K562 (cell line): ENCODE data around the gene DPM1. TPM values are rescaled to one million over a fixed set of nuclear protein-coding genes. Genes with fewer than 3 reads are reported as not detected.
A peak's percentile ranks its signal among the peaks of the same experiment; 100 is the strongest.

Experiments used
- ATAC-seq: fragments of 200-7000 bp; cut with Tn5 transposase; 3 replicates; pipeline ENCODE4 v1.9.1; 2020; ENCODE audit warnings: moderate library complexity
- BruUV-seq: library from RNA; stranded (reverse); fragments of 400-500 nt; replicated peaks from 2 replicates; lab custom pipeline; 2021; lab: Mats Ljungman, UMichigan
- CTCF ChIA-PET: fragments of 300-600 bp; formaldehyde crosslinking; extraction: SDS; loops from one replicate; lab custom pipeline; 2021; ENCODE audit warnings: low intra/inter-chr PET ratio; lab: Yijun Ruan, JAX
- POLR2A ChIA-PET: fragments of 300-600, 350-650 bp; sonication (Branson Sonifier 250); formaldehyde crosslinking; extraction: SDS; loops from one replicate; lab custom pipeline; 2021; ENCODE audit warnings: antibody characterized with exemption, inconsistent platforms; lab: Yijun Ruan, JAX
- DNase-seq, 4 experiments: peaks; one replicate each; pipeline versions ENCODE4 v3.0.0 to v3.0.0-alpha.2; 2011 to 2018; ENCODE audit warnings: low spot score in 3 of 4, mixed read lengths in 3 of 4; ENCODE audit errors: extremely low read depth in 1 of 4
- FAIRE-seq: peaks from 2 replicates; lab custom pipeline; 2011; peaks lifted over from hg19 to GRCh38; lab: Jason Lieb, UNC
- H2AFZ ChIP-seq: 2 replicates; pipeline ENCODE4 v1.6.0; 2011; ENCODE audit warnings: low read depth, low read length, control low read depth, inconsistent platforms
- H3K27ac ChIP-seq: fragments of 200-600 bp; 3 replicates; pipeline ENCODE4 v1.8.0; 2011; ENCODE audit warnings: low read depth, mild to moderate bottlenecking, control low read depth, inconsistent platforms, low read length, moderate library complexity, mixed read lengths; ENCODE audit errors: extremely low read depth
- H3K27me3 ChIP-seq, 2 experiments: fragments of 300-600 bp in 1 of 2; 2 replicates in 1 of 2; 3 replicates in 1 of 2; pipeline versions ENCODE4 v1.6.0 to v1.8.0; 2011; ENCODE audit warnings: inconsistent platforms in 2 of 2, low read length in 2 of 2, mild to moderate bottlenecking in 1 of 2, mixed read lengths in 1 of 2, moderate library complexity in 1 of 2; ENCODE audit not compliant: control insufficient read depth in 2 of 2, insufficient read depth in 2 of 2
- H3K36me3 ChIP-seq: fragments of 300-600 bp; 3 replicates; pipeline ENCODE4 v1.8.0; 2011; ENCODE audit warnings: mild to moderate bottlenecking, low read length, inconsistent platforms; ENCODE audit not compliant: control insufficient read depth, insufficient read depth
- H3K4me1 ChIP-seq, 2 experiments: fragments of 200-600 bp in 1 of 2; replicated peaks in 1 of 2; 2 replicates in 1 of 2; 3 replicates in 1 of 2; pipeline versions ENCODE4 v1.5.1 to v1.8.0; 2011; ENCODE audit warnings: inconsistent platforms in 2 of 2, low read length in 2 of 2, mild to moderate bottlenecking in 1 of 2, mixed read lengths in 1 of 2, moderate library complexity in 1 of 2; ENCODE audit not compliant: control insufficient read depth in 2 of 2, insufficient read depth in 2 of 2
- H3K4me2 ChIP-seq: 2 replicates; pipeline ENCODE4 v1.6.1; 2011; ENCODE audit warnings: low read length, control low read depth, inconsistent platforms, mixed read lengths; ENCODE audit not compliant: insufficient read depth
- H3K4me3 ChIP-seq: fragments of 200-600 bp; sonication (generic), shearing (Covaris generic); 2 replicates; pipeline ENCODE4 v1.5.1; 2016; ENCODE audit warnings: control low read depth, inconsistent platforms
- H3K79me2 ChIP-seq: fragments of 200-600 bp; 3 replicates; pipeline ENCODE4 v1.8.0; 2011; ENCODE audit warnings: low read length, inconsistent platforms; ENCODE audit not compliant: control insufficient read depth, insufficient read depth
- H3K9ac ChIP-seq, 2 experiments: 2 replicates each; pipeline versions ENCODE4 v1.6.0 to v1.6.1; 2011; ENCODE audit warnings: low read depth in 2 of 2, low read length in 2 of 2, control low read depth in 1 of 2, inconsistent platforms in 1 of 2, mild to moderate bottlenecking in 1 of 2, mixed read lengths in 1 of 2; ENCODE audit not compliant: insufficient read depth in 1 of 2
- H3K9me1 ChIP-seq: one replicate; pipeline ENCODE4 v1.6.0; 2011; ENCODE audit warnings: inconsistent platforms, mild to moderate bottlenecking, low read length, moderate library complexity; ENCODE audit not compliant: control insufficient read depth, insufficient read depth
- H3K9me3 ChIP-seq: replicated peaks from 2 replicates; pipeline ENCODE4 v1.5.1; 2011; ENCODE audit warnings: low read depth, low read length, inconsistent platforms; ENCODE audit not compliant: control insufficient read depth, insufficient read depth
- H4K20me1 ChIP-seq: replicated peaks from 2 replicates; pipeline ENCODE4 v1.6.1; 2011; ENCODE audit warnings: low read length, inconsistent platforms, mixed read lengths; ENCODE audit not compliant: control insufficient read depth, insufficient read depth
- ARNT ChIP-seq, 2 experiments: fragments of 450-650 bp; IDR thresholded peaks; 2 replicates each; pipeline ENCODE4 v1.6.1; 2016; ENCODE audit warnings: mild to moderate bottlenecking in 1 of 2
- ATF7 ChIP-seq: fragments of 450-650 bp; IDR thresholded peaks from 2 replicates; pipeline ENCODE4 v1.7.1; 2014; ENCODE audit warnings: mild to moderate bottlenecking, moderate library complexity
- DNMT1 ChIP-seq: fragments of 450-650 bp; IDR thresholded peaks from 2 replicates; pipeline ENCODE4 v1.6.1; 2016; ENCODE audit warnings: antibody characterized with exemption, mild to moderate bottlenecking
- ELF4 ChIP-seq: fragments of 450-650 bp; formaldehyde crosslinking; IDR thresholded peaks from 2 replicates; pipeline ENCODE4 v1.4.0; 2022; ENCODE audit warnings: missing genetic modification characterization
- PML ChIP-seq: IDR thresholded peaks from 2 replicates; pipeline ENCODE4 v1.6.1; 2012; ENCODE audit warnings: low read length, inconsistent platforms
- POLR2AphosphoS2 ChIP-seq: IDR thresholded peaks from 2 replicates; pipeline ENCODE4 v1.6.1; 2012; ENCODE audit warnings: low read length, improper control_type of control experiment
- ZC3H11A ChIP-seq: IDR thresholded peaks from 2 replicates; pipeline ENCODE4 v1.6.1; 2012; ENCODE audit warnings: low read depth, low read length, improper control_type of control experiment
- ZNF217 ChIP-seq: sonication (generic); formaldehyde crosslinking; IDR thresholded peaks from 2 replicates; pipeline ENCODE4 v1.8.0; 2022; ENCODE audit warnings: mild to moderate bottlenecking, missing genetic modification reagents
- ZNF41 ChIP-seq: fragments of 250-450 bp; sonication (Bioruptor Pico); conservative IDR thresholded peaks from 2 replicates; pipeline ENCODE4 v1.4.0; 2020; ENCODE audit warnings: mild to moderate bottlenecking
- WGBS: fragments of 100-300 bp; shearing (Covaris generic); methylation state at CpG from one replicate; pipeline ENCODE4 v1.1.6; 2016; ENCODE audit warnings: low coverage, mixed read lengths; ENCODE audit not compliant: insufficient coverage; ENCODE audit errors: missing lambda C conversion rate; 5-methylcytosine and 5-hydroxymethylcytosine counted together
- in situ Hi-C: fragments of 300-500 bp; cut with MboI; formaldehyde crosslinking; loops from 4 replicates; pipeline ENCODE4 v1.15.0; 2018; ENCODE audit warnings: inconsistent platforms, mixed read lengths
- intact Hi-C: fragments of 100-400 bp; cut with micrococcal nuclease; formaldehyde crosslinking; loops from 2 replicates; pipeline ENCODE4 v1.14.2; 2022
- polyA plus RNA-seq, 8 experiments: library from polyadenylated mRNA; depleted of rRNA in 4 of 8; stranded (reverse) in 5 of 8; unstranded in 3 of 8; fragments of >200 nt; fragmentation: Nextera tagmentation in 2 of 8; fragmentation: Illumina TruSeq in 1 of 8; extraction: Ambion mirVana in 2 of 8; extraction: Trizol in 1 of 8; gene quantifications; 2 replicates each; pipeline versions ENCODE4 v1.2.1 to v1.2.3, GENCODE V29; 2011 to 2014; ENCODE audit warnings: inconsistent platforms in 1 of 8, missing spikeins in 1 of 8
- total RNA-seq, 7 experiments: library from RNA; depleted of rRNA in 6 of 7; stranded (reverse); fragments of >200 nt in 6 of 7; fragmentation: Illumina TruSeq in 2 of 7; extraction: Trizol in 2 of 7; gene quantifications; 2 replicates each; pipeline versions ENCODE4 v1.2.1 to v1.2.3, GENCODE V29; 2011 to 2021; ENCODE audit warnings: low replicate concordance in 1 of 7

DPM1 gene
- total and polyA plus RNA-seq, 9 of the 15 experiments (the other 6 are each of a cell fraction or from before 2014, with no cell fraction given): 75.2 to 190 (median 153) TPM

- H3K9me3 ChIP-seq: no peaks in the 10 kb centered on the region
- intact Hi-C loops: no loop called here
- FAIRE-seq: no peak
- H3K9ac ChIP-seq: no peak overlapping the region
- TF ChIP-seq ARNT (IDR thresholded peaks at IDR 0.05): no peak
- peak; percentile 77; the same call in 1 of the 2 replicates for TF ChIP-seq POLR2AphosphoS2
- TF ChIP-seq ATF7: no peak
- no peak for TF ChIP-seq ZNF41 (CRISPR knock-in tag)
- TF ChIP-seq PML: no peak
- no peak for TF ChIP-seq DNMT1
- no peak for TF ChIP-seq ELF4 (CRISPR knock-in tag)
- no peak for TF ChIP-seq ZC3H11A
- TF ChIP-seq ZNF217 (CRISPR knock-in tag): no peak
- no TSS peak for BruUV-seq
- POLR2A ChIA-PET: interaction anchor here (1.9 kb wide), 1 partner anchor 20 kb away, joined by 4 read pairs; no protein-coding TSS in a partner anchor
- no peak for DNase-seq
- H3K9me1 ChIP-seq: no peaks in the 10 kb centered on the region
- no peak overlapping the region for H3K4me3 ChIP-seq
- no peaks in the 10 kb centered on the region for H3K4me1 ChIP-seq
- H3K27ac ChIP-seq: no peak overlapping the region
- peaks cover 84% of the 10 kb centered on the region for H3K36me3 ChIP-seq
- no peak for ATAC-seq
- in situ Hi-C loops: no loop called here
- CTCF ChIA-PET: no interaction called here
- H4K20me1 ChIP-seq: peaks cover 6% of the 10 kb centered on the region; the same call in 1 of the 2 replicates
- H3K79me2 ChIP-seq: 0 out of 3 replicates have a peak, but pooled peaks cover 4% of the 10 kb centered on the region
- H2AFZ ChIP-seq: no peak overlapping the region
- H3K4me2 ChIP-seq: no peak overlapping the region
- 95% methylated on average over 8 of the region's 8 CpGs for WGBS
- no peaks in the 10 kb centered on the region for H3K27me3 ChIP-seq
Observed at GRCh38 chr20:50892394-50892793, 65.9 kb downstream of the DPM1 start.
